T47D (cell line): ENCODE results near the gene UXS1.
A peak's percentile ranks its signal among the peaks of the same experiment; 100 is the strongest.
"Not testable (repeated sequence)": the region's sequence is repeated elsewhere in the genome, so short reads cannot be mapped to it uniquely, and the experiment has no call there.

ENCODE experiments used
- DNase-seq, 2 experiments: peaks; one replicate each; pipeline versions ENCODE4 v3.0.0 to v3.0.0-alpha.2; 2011 to 2012; ENCODE audit warnings: low read depth in 1 of 2, low spot score in 1 of 2
- JUND ChIP-seq: IDR thresholded peaks from 2 replicates; pipeline ENCODE4 v1.6.1; 2012; ENCODE audit warnings: low read depth
- in situ Hi-C: cut with HindIII; loops from 2 replicates; pipeline ENCODE4 v1.10.0; 2016; ENCODE audit warnings: low sequenced_read_pairs, low pct_unique_long_range_greater_than_20kb

The UXS1 gene

GRCh38 chr2:106147665-106148064 lies 46.4 kb downstream of the UXS1 start:
- no peak for TF ChIP-seq JUND
- DNase-seq = no peak

GRCh38 chr2:106147159-106147558 lies 46.9 kb downstream of the UXS1 start:
- in situ Hi-C loops = no loop called here
- peak in 1 of 2 experiments; percentile 11 for DNase-seq
- no peak for TF ChIP-seq JUND

More at GRCh38 chr2:106147665-106148064, 46.4 kb downstream of the UXS1 start:
- in situ Hi-C loops = no loop called here

DNA sequence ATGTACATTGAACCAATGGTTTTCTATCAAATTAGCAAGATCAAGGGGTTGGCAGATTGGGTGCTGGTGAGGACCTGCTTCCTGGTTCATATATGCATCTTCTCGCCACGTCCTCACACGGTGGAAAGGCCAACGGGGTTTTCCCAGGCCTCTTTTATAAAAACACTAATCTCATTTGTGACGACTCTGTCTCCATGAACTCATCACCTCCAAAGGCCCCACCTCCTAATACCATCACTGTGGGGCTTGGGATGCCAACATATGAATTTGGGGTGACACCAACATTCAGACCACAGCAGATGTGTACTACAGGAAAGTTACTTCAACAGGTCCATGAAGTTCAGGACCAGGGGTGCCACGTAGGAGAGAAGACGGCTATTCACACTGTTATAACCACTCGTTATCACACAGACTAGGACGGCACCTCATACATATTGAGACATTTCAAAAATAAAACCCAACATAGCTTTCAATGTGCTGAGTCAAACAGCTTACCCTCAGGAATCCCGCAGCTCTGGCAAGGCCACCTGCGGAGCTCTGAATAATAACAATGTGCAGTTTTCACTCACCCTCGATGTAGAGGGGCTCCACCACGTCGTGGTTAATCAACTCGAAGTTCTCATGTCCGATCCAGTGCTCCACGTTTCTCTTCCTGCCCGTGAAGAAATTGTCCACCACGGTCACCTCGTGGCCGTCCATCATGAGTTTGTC lies 49.3 kb downstream of the UXS1 start:
- no peak for DNase-seq
- no peak for TF ChIP-seq JUND
- in situ Hi-C loops = no loop called here

DNA sequence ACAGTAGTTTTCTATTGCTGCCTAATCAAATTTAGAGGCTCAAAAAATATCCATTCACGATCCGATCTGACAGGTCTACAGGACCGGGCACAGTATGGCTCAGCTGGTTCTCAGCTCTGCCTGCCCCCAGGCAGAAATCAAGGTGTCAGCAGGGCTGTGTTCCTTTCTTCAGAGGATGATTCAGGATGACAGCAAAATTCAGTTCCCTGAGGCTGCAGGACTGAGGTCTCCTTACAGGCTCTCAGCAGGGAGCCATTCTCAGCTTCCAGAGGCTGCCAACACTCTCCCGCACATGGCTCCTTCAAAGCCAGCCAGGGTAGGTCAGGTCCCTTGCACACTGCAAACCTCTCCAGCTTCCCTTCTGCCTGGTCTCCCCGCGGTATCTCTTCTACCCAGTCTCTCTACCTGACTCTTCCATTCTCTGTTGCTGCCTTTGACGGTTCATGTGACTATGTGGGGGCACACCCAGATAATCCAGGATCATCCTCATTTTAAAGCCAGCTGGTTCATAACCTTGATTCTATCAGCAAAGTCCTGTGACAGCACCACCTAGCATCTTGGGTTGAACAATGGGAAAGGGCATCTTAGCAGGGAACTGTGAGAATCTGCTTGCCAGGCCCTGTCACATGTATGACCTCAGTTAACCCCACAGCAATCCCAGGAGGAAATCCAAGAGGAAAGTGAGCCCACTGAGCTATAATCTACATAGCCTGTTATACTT lies 50.4 kb downstream of the UXS1 start:
- no peak for TF ChIP-seq JUND
- DNase-seq = peak in 1 of 2 experiments; percentile 4
- in situ Hi-C loops = no loop called here

DNA sequence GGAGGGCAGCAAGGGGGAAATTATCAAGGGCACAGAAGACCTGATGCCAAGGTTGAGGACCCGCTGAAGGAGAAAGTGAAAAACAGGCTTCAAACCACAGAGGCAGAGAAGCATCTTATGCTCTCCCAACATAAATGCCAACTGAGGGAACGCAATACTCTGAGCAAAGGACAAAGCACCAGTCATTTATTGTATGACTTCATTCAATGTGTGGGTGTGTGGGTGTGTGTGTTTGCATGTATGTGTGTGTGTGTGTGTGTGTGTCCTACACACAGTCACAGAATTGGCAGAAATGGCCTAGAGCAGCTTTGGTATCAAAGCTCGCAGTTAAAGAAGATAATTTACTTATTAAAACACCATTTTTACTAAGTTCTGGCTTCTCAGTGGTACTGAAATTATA lies 51.4 kb downstream of the UXS1 start:
- TF ChIP-seq JUND = no peak
- in situ Hi-C loops = no loop called here

DNA sequence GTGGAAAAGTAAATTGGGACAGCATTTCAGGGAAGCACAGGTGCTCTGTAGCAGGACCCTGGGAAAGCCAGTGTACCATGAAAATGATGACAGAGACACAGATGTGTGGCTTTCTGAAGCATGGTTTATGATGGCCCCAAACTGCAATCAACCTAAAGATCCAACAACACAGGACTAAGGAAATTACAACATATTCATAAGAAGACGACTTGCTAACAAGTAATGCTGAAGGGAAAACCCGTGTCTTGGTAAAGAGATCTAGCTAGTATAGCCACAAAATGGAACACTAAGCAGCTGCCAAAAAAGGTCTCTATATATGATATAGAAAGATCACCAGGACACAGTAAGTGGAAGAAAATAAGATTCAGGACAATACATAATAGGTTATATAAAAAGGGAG lies 53.2 kb downstream of the UXS1 start:
- TF ChIP-seq JUND = no peak
- in situ Hi-C loops = no loop called here
- no peak for DNase-seq

More for the DNA sequence above, 51.4 kb downstream of the UXS1 start:
- DNase-seq = no peak

GRCh38 chr2:106140113-106140512 lies 54.0 kb downstream of the UXS1 start:
- no peak for DNase-seq
- in situ Hi-C loops = no loop called here
- TF ChIP-seq JUND = no peak

- in situ Hi-C loops = no loop called here
- no peak for DNase-seq
- no peak for TF ChIP-seq JUND
These were observed 54.7 kb downstream of the UXS1 start for GRCh38 chr2:106139238-106139935.

- no peak for TF ChIP-seq JUND
- DNase-seq = no peak
- in situ Hi-C loops = no loop called here
These were observed 55.4 kb downstream of the UXS1 start for GRCh38 chr2:106138543-106139237.

GRCh38 chr2:106137731-106138521 lies 56.2 kb downstream of the UXS1 start:
- no peak for DNase-seq
- TF ChIP-seq JUND = no peak
- in situ Hi-C loops = no loop called here

DNA sequence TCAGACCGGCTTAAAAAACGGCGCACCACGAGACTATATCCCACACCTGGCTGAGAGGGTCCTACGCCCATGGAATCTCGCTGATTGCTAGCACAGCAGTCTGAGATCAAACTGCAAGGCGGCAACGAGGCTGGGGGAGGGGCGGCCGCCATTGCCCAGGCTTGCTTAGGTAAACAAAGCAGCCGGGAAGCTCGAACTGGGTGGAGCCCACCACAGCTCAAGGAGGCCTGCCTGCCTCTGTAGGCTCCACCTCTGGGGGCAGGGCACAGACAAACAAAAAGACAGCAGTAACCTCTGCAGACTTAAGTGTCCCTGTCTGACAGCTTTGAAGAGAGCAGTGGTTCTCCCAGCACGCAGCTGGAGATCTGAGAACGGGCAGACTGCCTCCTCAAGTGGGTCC lies 62.9 kb downstream of the UXS1 start:
- in situ Hi-C loops, DNase-seq: not testable (repeated sequence)
